ENCODE measurements around the gene ECT2L. TPM values are rescaled to one million over a fixed set of nuclear protein-coding genes. Genes with fewer than 3 reads are reported as not detected.

The ECT2L gene
- total and polyA plus RNA-seq, 8 donors, result 0.03 to 0.05 (median 0.03) TPM; not detected in 5

DNA sequence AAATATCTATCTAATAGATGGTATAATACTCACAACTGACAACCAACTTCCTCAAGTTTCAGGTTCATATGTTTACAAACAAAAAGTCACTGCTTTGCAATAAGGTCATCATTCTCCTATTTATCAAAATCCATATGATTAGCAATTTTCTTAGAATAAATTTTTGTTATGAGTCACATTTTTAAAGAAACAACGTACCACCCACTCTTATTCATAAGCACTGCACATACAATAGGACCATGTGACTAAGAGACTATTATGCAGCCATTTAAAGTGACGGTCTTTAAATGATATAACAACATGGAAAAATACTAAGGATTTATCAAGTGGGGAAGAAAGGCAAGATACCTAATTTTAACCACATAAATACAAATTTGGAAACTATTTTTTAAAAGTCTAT is 152.1 kb downstream of the ECT2L start:
- no peak overlapping the region for H3K27ac ChIP-seq
- TF ChIP-seq, protein P1, sequence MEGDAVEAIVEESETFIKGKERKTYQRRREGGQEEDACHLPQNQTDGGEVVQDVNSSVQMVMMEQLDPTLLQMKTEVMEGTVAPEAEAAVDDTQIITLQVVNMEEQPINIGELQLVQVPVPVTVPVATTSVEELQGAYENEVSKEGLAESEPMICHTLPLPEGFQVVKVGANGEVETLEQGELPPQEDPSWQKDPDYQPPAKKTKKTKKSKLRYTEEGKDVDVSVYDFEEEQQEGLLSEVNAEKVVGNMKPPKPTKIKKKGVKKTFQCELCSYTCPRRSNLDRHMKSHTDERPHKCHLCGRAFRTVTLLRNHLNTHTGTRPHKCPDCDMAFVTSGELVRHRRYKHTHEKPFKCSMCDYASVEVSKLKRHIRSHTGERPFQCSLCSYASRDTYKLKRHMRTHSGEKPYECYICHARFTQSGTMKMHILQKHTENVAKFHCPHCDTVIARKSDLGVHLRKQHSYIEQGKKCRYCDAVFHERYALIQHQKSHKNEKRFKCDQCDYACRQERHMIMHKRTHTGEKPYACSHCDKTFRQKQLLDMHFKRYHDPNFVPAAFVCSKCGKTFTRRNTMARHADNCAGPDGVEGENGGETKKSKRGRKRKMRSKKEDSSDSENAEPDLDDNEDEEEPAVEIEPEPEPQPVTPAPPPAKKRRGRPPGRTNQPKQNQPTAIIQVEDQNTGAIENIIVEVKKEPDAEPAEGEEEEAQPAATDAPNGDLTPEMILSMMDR (IDR thresholded peaks at IDR 0.05), result no peak
- ATAC-seq (no peak), FAIRE-seq (peak; percentile 45), DNase-seq (no peak)
- no peak overlapping the region for H3K4me3 ChIP-seq
- H3K27me3 ChIP-seq, result no peaks in the 10 kb centered on the region
- intact Hi-C loops (cut with DNase I), result no loop called here
- H3K9me3 ChIP-seq, result no peaks in the 10 kb centered on the region
- peaks cover 0 to 15% (median 12%) of the 10 kb centered on the region in 3 donors for H3K4me1 ChIP-seq
- peaks cover 0 to 8% (median 0%) of the 10 kb centered on the region in 3 donors for H3K36me3 ChIP-seq
- 73 to 77% methylated on average over 2 of the region's 2 CpGs for whole genome bisulfite sequencing, 2 donors

DNA sequence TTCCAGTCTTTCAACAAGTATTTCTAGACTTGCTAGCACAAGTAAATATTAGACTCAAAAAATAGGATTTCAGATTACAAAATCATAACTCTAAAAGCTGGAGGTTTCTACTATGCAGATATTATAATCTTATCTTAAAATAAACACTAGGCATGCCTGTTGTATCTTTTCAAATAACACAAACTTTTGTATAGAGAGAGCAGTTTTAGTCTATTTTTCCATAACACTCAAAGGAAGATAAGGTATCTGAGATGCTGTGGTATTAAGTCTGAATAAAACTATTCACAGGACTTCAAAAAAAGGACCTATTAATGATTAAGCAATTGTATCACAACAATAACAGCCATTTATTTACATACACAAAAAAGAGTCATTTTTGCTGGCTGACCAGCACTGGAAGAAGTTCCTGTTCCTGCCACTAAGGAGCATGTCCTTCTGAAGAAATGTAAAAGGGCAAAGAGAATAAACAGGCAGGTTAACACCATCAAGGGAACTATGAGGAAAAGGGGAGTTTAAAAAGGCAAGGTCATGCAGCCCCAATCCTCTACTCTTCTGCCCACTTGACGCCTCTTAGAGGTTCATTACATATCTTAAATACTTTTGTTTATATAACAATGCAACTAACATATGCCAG is 152.8 kb downstream of the ECT2L start:
- peaks cover 0 to 1% (median 0%) of the 10 kb centered on the region in 3 donors for H3K36me3 ChIP-seq
- DNase-seq, result no peak
- no peak overlapping the region for H3K27ac ChIP-seq
- peak in 3 of 4 donors; percentile 28 to 55 (median 48) for ATAC-seq
- peaks cover 0 to 15% (median 12%) of the 10 kb centered on the region in 3 donors for H3K4me1 ChIP-seq
- H3K4me3 ChIP-seq, result no peak overlapping the region
- no peak for FAIRE-seq
- TF ChIP-seq, protein P1 (IDR thresholded peaks at IDR 0.05), result no peak
- intact Hi-C loops (cut with DNase I), result no loop called here
- 33 to 47% methylated on average over 1 of the region's 1 CpG for WGBS, 2 donors
- no peaks in the 10 kb centered on the region for H3K27me3 ChIP-seq
- H3K9me3 ChIP-seq, result no peaks in the 10 kb centered on the region

DNA sequence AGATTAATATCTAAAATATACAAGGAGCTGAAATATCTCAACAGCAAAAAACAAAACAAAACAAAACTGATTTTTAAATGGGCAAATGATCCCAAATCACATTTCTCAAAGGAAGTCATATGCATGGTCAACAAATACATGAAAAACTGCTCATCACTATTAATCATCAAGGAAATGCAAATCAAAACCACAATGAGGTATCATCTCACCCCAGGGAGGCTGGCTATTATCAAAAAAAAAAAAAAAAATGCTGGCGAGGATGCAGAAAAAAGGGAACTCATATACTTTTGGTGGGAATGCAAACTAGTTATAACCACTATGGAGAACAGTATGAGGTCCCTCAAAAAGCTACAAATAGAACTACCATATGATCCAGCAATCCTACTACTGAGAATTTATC is 157.6 kb downstream of the ECT2L start:
- no peaks in the 10 kb centered on the region for H3K9me3 ChIP-seq
- no peaks in the 10 kb centered on the region for H3K27me3 ChIP-seq
- 32 to 100% methylated on average over 1 of the region's 1 CpG for WGBS, 2 donors
- no peak overlapping the region for H3K4me3 ChIP-seq
- H3K4me1 ChIP-seq, result peaks cover 13 to 20% (median 17%) of the 10 kb centered on the region in 3 donors
- no peak for DNase-seq
- no peak overlapping the region for H3K27ac ChIP-seq
- TF ChIP-seq, protein P1 (IDR thresholded peaks at IDR 0.05), result no peak
- no peaks in the 10 kb centered on the region for H3K36me3 ChIP-seq
- no peak for FAIRE-seq
- no peak for ATAC-seq
- intact Hi-C loops (cut with DNase I), result no loop called here

Other genes with a start within 250 kb of the ECT2L start
- 10 to 100 TPM; 11.3 to 18.5 (median 12.7) TPM for gene CCDC28A, start 22.3 kb upstream of the ECT2L start, total RNA-seq
- gene CCDC28A, start 22.3 kb upstream of the ECT2L start, polyA plus RNA-seq, result 10 to 100 TPM; 12.4 to 21.3 TPM
- 10 to 100 TPM; 16.1 to 24.0 (median 19.0) TPM for gene REPS1, start 192.2 kb downstream of the ECT2L start, total RNA-seq
- gene REPS1, start 192.2 kb downstream of the ECT2L start, polyA plus RNA-seq, result 10 to 100 TPM; 14.1 to 26.2 TPM
- gene ABRACL, start 232.7 kb downstream of the ECT2L start, total RNA-seq, result 10 to 100 TPM in 2 of 6 donors, 1 to 10 TPM in 4; 3.8 to 19.2 (median 6.1) TPM
- gene ABRACL, start 232.7 kb downstream of the ECT2L start, polyA plus RNA-seq, result 10 to 100 TPM; 10.3 to 14.0 TPM

All from pancreas (tissue), 10 donors.